ENCODE data around the gene DCUN1D3.

The DCUN1D3 gene

DNA sequence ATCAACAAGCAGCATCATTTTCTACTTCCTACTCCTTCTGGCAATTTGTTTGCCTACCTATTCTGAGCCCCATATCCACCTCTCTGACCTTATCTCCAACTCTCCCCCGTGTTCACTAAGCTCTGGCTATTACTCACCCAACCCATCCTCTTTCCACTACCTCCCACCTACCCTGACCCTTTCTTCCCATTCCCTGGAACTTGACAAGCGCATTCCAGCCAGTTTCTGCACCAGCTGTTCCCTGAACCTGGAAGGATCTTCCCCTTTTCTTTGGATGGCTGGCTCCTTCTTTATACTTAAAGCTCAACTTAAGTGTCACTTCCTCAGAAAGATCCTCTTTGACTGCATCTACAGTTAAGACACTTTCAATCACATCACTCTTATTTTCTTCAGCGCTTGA is 2.2 kb downstream of the DCUN1D3 start:
- H3K4me3 ChIP-seq: no peak overlapping the region
- peak overlapping the region in 7 of 21 experiments; percentile 17 to 99 (median 98) for H3K27ac ChIP-seq

- Histone ChIP-seq H3K4me3 (no peak overlapping the region), H3K27ac (peak overlapping the region in 1 of 21 experiments; percentile 4)
Observed at GRCh38 chr16:20897253-20897897, 2.8 kb downstream of the DCUN1D3 start.

DNA sequence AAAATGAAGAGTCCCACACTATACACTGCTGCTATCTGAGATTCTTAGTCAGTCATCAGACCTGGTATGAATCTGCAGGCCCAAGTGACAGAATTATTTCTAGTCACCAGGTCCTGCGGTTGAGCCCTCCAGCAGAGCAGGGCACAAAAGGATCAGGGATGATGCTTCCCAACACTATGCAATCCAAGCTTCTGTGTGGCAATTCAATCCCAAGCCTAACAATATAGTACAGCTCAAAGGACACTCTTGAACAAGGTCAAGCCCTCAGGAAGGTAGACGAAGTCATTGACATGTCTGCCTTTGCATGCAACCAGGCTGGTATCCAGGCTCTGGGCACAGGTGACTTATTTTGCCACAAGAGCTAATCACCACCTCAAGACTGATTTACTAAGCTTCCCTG is 5.8 kb downstream of the DCUN1D3 start:
- Histone ChIP-seq H3K4me3 (no peak overlapping the region), H3K27ac (no peak overlapping the region)

DNA sequence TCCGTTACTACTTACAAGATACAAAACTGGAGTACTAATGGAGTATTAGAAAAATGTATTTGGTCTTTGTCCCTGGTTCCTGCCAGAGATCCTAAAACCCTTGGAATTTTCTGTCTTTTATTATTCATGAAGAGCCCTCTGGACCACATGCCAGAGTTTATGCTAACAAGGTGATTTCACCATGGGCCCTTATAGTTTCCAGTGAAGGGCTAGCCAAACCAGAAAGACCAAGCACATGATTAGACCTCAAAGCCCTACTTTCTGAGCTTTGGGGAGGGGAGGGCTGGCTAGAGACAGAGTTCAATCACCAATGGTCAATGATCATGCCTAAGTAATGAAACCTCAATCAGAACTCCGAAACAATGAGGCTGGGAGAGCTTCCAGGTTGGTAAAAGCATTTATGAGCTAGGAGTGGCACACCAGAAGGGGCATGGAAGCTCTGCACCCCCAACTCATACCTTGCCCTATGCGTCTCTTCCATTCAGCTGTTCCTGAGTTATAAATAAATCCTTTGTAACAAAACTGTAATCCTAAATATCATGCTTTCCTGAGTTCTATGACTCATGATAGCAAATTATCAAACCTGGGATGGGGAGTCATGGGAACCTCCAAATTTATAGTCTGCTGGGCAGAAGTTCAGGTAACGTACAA is 10.4 kb downstream of the DCUN1D3 start:
- H3K27ac ChIP-seq: no peak overlapping the region
- H3K4me3 ChIP-seq: no peak overlapping the region

GRCh38 chr16:20887207-20887606 is 13.0 kb downstream of the DCUN1D3 start:
- Histone ChIP-seq H3K4me3 (no peak overlapping the region), H3K27ac (no peak overlapping the region)

- Histone ChIP-seq H3K27ac (no peak overlapping the region), H3K4me3 (no peak overlapping the region)
Observed at GRCh38 chr16:20886320-20886719, 13.8 kb downstream of the DCUN1D3 start.

DNA sequence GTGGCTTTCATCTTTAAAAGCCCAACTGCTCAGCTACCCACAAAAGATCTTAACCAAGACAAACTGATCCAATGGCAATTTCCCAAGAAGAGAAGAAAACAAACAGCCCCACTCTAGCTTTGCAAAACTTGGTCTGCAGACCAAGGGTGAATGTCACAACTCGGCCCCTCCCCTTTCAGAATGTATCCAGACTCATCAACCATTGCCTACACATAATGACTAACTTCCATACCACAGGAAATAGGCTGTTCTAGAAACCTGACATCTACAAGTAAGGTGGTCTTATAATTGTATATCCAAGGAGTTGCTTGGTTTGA is 16.0 kb downstream of the DCUN1D3 start:
- Histone ChIP-seq H3K4me3 (no peak overlapping the region), H3K27ac (peak overlapping the region in 2 of 21 experiments; percentile 26 to 27)

GRCh38 chr16:20883554-20884239 is 16.5 kb downstream of the DCUN1D3 start:
- Histone ChIP-seq H3K27ac (peak overlapping the region in 1 of 21 experiments; percentile 27), H3K4me3 (no peak overlapping the region)

GRCh38 chr16:20881503-20881878 is 18.7 kb downstream of the DCUN1D3 start:
- no peak overlapping the region for H3K27ac ChIP-seq

GRCh38 chr16:20880867-20881502 is 19.2 kb downstream of the DCUN1D3 start:
- H3K4me3 ChIP-seq: no peak overlapping the region
- H3K27ac ChIP-seq: peak overlapping the region in 2 of 21 experiments; percentile 1 to 11

More at GRCh38 chr16:20881503-20881878, 18.7 kb downstream of the DCUN1D3 start:
- no peak overlapping the region for H3K4me3 ChIP-seq

DNA sequence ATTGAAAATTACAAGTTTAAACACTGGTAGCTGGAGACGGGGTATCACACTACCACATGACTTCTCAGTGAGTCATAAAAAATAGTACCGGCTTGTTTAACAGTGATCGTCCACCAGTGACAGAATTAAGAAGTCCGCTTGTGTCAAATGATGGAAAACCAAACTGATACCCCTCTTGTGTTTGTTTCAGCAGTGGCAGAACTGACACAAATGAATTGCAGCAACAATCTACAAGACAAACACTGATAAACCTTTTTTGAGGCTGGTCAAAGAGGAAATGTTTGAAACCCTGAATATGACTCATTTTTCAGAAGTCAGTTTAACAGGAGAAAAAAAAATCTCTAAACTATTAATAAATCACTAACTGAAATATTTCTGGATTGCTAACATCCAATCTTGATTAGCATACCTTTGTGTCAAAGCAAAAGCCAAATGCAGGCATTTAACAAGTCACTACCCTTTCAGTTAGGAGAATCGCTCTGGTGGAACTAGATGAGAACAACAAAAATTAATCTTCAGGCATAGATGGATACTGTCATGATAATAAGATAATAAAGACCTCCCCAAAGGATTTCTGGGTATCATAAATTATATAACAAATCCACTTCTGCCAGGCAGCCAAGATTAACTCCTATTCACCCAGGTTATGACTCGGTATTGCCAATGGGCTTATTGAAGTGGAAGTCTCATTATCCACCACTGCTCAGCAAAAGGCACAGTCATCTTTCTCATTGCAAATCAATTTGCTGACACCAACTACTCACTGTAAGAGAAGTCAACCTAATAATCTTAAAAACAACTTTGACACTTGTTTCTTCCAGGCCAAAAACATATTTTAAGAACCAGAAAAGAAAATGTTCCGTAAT is 20.8 kb downstream of the DCUN1D3 start:
- Histone ChIP-seq H3K27ac (peak overlapping the region in 13 of 21 experiments; percentile 1 to 63 (median 32)), H3K4me3 (no peak overlapping the region)

DNA sequence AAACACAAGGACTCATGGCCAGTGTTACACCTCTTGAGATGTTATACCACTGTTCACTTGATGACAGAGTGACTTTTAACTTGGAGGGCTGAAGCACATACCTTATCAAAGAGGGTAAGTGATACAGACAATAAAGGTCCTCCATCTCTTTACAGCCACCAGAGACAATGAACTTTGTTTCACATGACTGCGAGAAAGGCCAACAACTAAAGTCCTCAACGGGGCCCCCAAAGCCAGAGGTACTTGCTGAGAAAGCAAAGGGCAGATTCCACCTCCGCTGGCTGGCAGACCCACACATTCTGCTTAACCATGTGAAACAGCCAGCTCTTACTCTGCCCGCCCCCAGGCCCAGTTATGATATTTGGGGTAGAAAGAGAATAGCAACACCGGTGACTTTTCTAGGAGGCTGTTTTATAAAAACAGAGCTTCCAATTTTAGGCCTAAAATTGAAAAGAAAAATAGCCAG is 21.4 kb downstream of the DCUN1D3 start:
- H3K27ac ChIP-seq: peak overlapping the region in 14 of 21 experiments; percentile 1 to 69 (median 42)
- H3K4me3 ChIP-seq: no peak overlapping the region

DNA sequence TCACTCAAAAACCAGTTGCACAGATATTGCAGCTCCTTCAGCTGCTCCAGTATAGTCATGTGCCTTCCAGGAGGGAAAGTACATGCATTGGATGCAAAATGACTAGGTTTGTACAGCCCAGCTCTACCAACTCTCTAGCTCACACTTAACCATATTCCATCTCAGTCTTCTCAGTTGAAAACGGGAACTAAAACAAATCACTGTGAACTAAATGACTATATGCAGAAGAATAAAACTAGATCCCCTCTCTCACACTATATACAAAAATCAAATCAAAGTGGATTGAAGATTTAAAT is 24.9 kb downstream of the DCUN1D3 start:
- H3K27ac ChIP-seq: peak overlapping the region in 3 of 21 experiments; percentile 61 to 76 (median 64)

GRCh38 chr16:20874088-20874581 is 26.0 kb downstream of the DCUN1D3 start:
- no peak overlapping the region for H3K4me3 ChIP-seq
- peak overlapping the region in 17 of 21 experiments; percentile 6 to 76 (median 45) for H3K27ac ChIP-seq

More for the DNA sequence above, 24.9 kb downstream of the DCUN1D3 start:
- H3K4me3 ChIP-seq: no peak overlapping the region

- H3K27ac ChIP-seq: peak overlapping the region in 10 of 21 experiments; percentile 6 to 76 (median 52)
Observed at GRCh38 chr16:20873331-20873730, 26.8 kb downstream of the DCUN1D3 start.

DNA sequence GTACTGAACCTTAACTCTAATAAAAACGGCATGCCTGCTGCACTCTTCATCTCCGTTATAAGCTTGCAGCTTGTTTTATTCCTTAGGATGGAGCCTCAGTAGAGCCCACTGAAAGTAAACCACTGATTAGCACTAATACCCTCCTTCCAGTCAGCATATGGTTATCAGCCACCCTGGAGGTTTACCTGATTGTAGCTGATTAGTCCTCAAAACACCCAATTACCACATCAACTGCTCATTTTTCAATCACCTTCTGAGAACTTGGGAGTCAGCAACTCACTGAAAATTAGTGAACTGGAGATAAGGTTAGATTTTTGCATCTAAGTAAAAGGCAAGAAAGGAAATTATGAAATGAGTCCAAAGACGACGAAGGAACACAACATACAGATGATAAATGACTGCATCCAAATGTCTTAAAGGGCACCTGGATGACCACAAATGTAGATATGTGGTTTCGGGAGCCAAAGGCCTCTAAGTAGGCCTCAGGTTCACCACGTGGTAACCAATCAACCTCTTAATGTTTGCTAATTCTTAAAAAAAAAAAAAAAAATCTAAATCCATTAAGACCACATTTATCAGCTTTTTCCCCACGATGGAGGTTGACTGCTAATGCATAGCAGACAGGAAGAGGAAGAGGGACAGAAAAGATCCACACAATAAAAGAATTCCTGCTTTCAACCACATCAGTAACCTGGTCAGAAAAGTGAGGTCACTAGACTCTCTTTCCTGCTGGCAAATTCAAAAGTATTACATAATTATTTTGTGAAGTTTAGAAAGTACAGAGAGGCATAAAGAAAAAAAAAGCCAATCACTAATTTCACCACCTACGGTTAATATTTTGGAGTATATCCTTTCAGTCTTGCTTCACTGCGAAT is 28.0 kb downstream of the DCUN1D3 start:
- Histone ChIP-seq H3K27ac (no peak overlapping the region), H3K4me3 (no peak overlapping the region)

More at GRCh38 chr16:20873331-20873730, 26.8 kb downstream of the DCUN1D3 start:
- H3K4me3 ChIP-seq: no peak overlapping the region

DNA sequence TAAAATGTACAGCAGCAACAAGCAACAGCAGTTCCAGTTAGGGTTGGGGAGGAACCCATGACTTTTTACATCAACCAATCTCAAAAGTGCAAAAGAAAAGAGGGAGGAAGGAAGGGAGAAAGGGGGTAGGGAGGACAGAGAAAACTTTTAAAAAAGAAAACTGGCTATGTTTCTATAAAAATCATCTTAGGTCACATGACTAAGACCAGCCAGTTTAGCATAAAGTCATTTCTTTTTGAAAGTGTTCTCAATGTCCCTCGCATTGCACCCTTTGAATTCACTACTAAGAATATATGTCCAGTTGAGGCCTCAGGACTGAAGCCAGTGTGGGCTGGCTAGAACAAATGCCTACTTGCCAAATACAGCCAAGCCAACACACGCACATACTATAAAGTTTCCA is 28.9 kb downstream of the DCUN1D3 start:
- Histone ChIP-seq H3K27ac (peak overlapping the region in 6 of 21 experiments; percentile 8 to 62 (median 31)), H3K4me3 (no peak overlapping the region)

DNA sequence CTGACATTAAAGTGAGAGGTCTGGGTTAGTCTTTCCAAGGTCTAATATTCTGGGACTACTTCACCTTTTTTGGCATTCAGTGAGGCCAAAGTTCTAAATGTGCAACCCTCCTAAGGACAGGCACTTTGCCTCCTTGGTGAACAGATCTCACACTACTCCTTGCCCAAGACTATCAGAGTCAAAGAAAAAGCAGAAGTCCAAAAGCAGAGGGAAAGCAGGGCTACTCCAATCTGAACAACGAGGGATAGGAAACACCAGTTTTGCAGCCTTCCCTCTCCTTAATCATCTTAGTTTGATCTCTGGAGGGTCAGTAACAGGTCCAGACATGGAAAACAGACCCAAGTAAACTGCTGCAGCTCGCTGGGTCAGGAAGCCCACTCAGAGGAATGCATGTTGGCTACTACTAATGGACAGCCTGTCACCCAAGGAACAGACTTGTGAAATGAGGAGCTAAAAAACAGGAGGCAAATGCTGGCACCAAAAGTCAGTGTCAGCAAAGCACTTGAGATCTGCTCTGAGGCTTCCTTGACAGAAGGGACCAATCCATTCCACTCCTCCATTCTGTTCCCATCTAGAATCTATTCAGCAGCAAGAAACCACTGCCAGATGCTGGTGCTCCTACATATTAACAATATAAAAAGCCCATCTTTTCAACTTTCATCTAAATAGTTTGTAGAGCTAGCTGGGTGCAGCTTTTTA is 29.9 kb downstream of the DCUN1D3 start:
- Histone ChIP-seq H3K27ac (peak overlapping the region in 10 of 21 experiments; percentile 8 to 62 (median 28)), H3K4me3 (no peak overlapping the region)
